ENCODE results near the gene KRT14. TPM values are rescaled to one million over a fixed set of nuclear protein-coding genes. Genes with fewer than 3 reads are reported as not detected.

KRT14 gene
- total RNA-seq, 1 experiment from 2014 or later: not detected

DNA sequence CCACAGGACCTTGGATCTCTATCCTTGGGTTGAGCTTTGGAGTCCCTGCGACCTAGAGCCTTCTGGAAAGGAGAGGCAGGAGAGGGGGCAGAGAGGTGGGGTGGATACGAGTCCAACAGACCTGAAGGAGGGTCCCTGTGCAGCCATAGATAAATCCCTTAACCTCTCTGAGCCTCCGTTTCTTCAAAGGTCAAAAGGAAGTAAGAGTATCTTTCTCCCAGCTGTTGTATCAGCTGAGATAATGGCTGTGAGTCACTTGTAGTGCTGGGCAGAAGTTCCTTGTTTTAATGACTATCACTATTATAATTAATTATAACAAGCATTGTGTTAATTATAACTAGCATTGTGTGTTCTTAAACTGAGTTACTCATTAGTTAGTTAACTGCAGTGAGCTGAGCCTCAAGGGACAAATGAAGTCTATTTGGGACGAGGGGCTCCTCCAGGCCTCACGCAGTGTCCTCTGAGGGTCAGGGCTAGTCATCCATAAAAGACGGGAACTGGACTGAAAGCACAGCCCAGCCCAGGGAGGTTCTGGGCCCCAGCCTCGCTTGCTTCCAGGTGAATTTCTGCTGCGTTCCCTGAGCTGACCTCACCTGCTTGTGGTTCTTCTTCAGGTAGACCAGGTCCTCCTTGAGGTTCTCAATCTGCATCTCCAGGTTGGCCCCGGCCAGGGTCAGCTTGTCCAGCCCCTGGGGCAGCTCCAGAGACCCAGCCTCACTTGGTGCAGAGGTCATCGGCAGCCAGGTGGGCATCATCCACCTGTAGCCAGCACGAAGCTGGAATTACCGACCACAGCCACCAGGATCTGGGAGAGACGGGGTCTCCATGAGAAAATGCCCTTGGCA is 43.4 kb upstream of the KRT14 start:
- Mint-ChIP-seq H3K36me3 (ENCODE audit: insufficient read depth in 1 of 3, low read depth in 3 of 3) (no peaks in the 10 kb centered on the region), H3K27me3 (ENCODE audit: low read depth) (no peaks in the 10 kb centered on the region), H3K4me1 (peaks cover 23 to 29% of the 10 kb centered on the region in 2 experiments), H3K27ac (no peak overlapping the region), H3K9me3 (no peaks in the 10 kb centered on the region), H3K4me3 (no peak overlapping the region)
- DNase-seq: no peak
- H2BK12ac ChIP-seq (ENCODE audit: insufficient read length, low read depth, low read length): no peak overlapping the region
- H4K20me1 ChIP-seq (ENCODE audit: control insufficient read depth, insufficient read depth, insufficient read length): no peaks in the 10 kb centered on the region
- no peak overlapping the region for H2BK20ac ChIP-seq (ENCODE audit: low read depth, low read length, poor library complexity, severe bottlenecking)
- no peak overlapping the region for H2AFZ ChIP-seq (ENCODE audit: low read length)
- no peak overlapping the region for H4K8ac ChIP-seq (replicated peaks; ENCODE audit: insufficient read length, low read depth, low read length)
- TF ChIP-seq CTCF (conservative IDR thresholded peaks at IDR 0.05): no peak
- H3K4ac ChIP-seq (ENCODE audit: low read depth, low read length): no peak overlapping the region
- H2BK15ac ChIP-seq (ENCODE audit: low read depth, low read length): no peak overlapping the region
- H3K56ac ChIP-seq (ENCODE audit: insufficient read length, low read depth, low read length): no peak overlapping the region
- H3K27me3 ChIP-seq (ENCODE audit: insufficient read depth, low read length): no peaks in the 10 kb centered on the region
- H3K23ac ChIP-seq (ENCODE audit: insufficient read length, low read depth, low read length): no peak overlapping the region
- no peak overlapping the region for H2BK5ac ChIP-seq (ENCODE audit: insufficient read length, low read length)
- no peaks in the 10 kb centered on the region; the same call in 1 of the 2 replicates for H3K4me1 ChIP-seq (ENCODE audit: insufficient read depth, low read length)
- no peaks in the 10 kb centered on the region for H3K79me1 ChIP-seq (ENCODE audit: insufficient read depth, low read depth, low read length, poor library complexity, severe bottlenecking)
- no peak overlapping the region for H2AK5ac ChIP-seq (ENCODE audit: insufficient read length, low read length)
- H4K5ac ChIP-seq (ENCODE audit: insufficient read length, low read depth, low read length): no peak overlapping the region
- H3K23me2 ChIP-seq (ENCODE audit: insufficient read length, low read depth, low read length, poor library complexity, severe bottlenecking): no peaks in the 10 kb centered on the region
- H2BK120ac ChIP-seq (ENCODE audit: low read depth, low read length, poor library complexity, severe bottlenecking): no peak overlapping the region
- H3K27ac ChIP-seq (ENCODE audit: insufficient read length, low read depth, low read length): no peak overlapping the region
- H3K9me3 ChIP-seq (ENCODE audit: control insufficient read depth, low read depth, low read length): no peaks in the 10 kb centered on the region
- no peak overlapping the region for H3K14ac ChIP-seq (ENCODE audit: insufficient read depth, low read length)
- H3T11ph ChIP-seq (ENCODE audit: low read length): no peak overlapping the region
- no CpG with 5 or more reads among the region's 13 CpGs for WGBS (ENCODE audit: extremely low coverage, insufficient read length, low lambda C conversion rate)
- H3K4me2 ChIP-seq (ENCODE audit: insufficient read depth, insufficient read length, low read length): no peak overlapping the region
- H4K91ac ChIP-seq (ENCODE audit: insufficient read length, low read depth, low read length): no peak overlapping the region
- H3K18ac ChIP-seq (ENCODE audit: insufficient read length, low read depth, low read length): no peak overlapping the region
- no peak overlapping the region for H3K9ac ChIP-seq (ENCODE audit: extremely low read depth, insufficient read length, low read length)
- no peaks in the 10 kb centered on the region for H3K79me2 ChIP-seq (ENCODE audit: insufficient read depth, low read length)

Measured in H9 (cell line).